Stimulated activated CD4-positive, alpha-beta T cell treated with anti-CD3 and anti-CD28 coated beads, TNF-alpha, amount 100 ng/mL, for 1 hour (primary cell): ENCODE measurements around the gene MTOR.

Experiments
- DNase-seq, 3 donors: peaks; one replicate each; pipeline ENCODE4 v3.0.0-alpha.2; 2020; ENCODE audit warnings: low read depth in 3 of 3, low spot score in 1 of 3

The MTOR gene

GRCh38 chr1:11227106-11228077 is 35.0 kb downstream of the MTOR start:
- no peak for DNase-seq

GRCh38 chr1:11216074-11216473 is 46.3 kb downstream of the MTOR start:
- no peak for DNase-seq

GRCh38 chr1:11215381-11216005 is 46.9 kb downstream of the MTOR start:
- no peak for DNase-seq

- no peak for DNase-seq
These were observed 47.5 kb downstream of the MTOR start for GRCh38 chr1:11214698-11215380.

- no peak for DNase-seq
These were observed 50.3 kb downstream of the MTOR start for GRCh38 chr1:11211925-11212587.

GRCh38 chr1:11211461-11211860 is 50.9 kb downstream of the MTOR start:
- no peak for DNase-seq

GRCh38 chr1:11207898-11208611 is 54.3 kb downstream of the MTOR start:
- no peak for DNase-seq

- DNase-seq, result no peak
These were observed 57.8 kb downstream of the MTOR start for GRCh38 chr1:11204396-11205190.

GRCh38 chr1:11198851-11199594 is 63.3 kb downstream of the MTOR start:
- DNase-seq, result no peak

GRCh38 chr1:11198257-11198656 is 64.1 kb downstream of the MTOR start:
- DNase-seq, result no peak

GRCh38 chr1:11197359-11197758 is 65.0 kb downstream of the MTOR start:
- DNase-seq, result no peak

GRCh38 chr1:11196945-11197344 is 65.4 kb downstream of the MTOR start:
- no peak for DNase-seq

GRCh38 chr1:11194407-11195176 is 67.8 kb downstream of the MTOR start:
- no peak for DNase-seq

- no peak for DNase-seq
These were observed 69.0 kb downstream of the MTOR start for GRCh38 chr1:11193376-11193775.

- no peak for DNase-seq
These were observed 73.4 kb downstream of the MTOR start, which contains the start of gene ANGPTL7 for GRCh38 chr1:11188858-11189451. ANGPTL7 (plus strand) TSS chr1:11189355; CDS start chr1:11189580, 225 bp downstream.

GRCh38 chr1:11188381-11188780 is 74.0 kb downstream of the MTOR start:
- no peak for DNase-seq

- no peak for DNase-seq
These were observed 74.4 kb downstream of the MTOR start for GRCh38 chr1:11187931-11188330.

GRCh38 chr1:11187494-11187893 is 74.9 kb downstream of the MTOR start:
- no peak for DNase-seq
